Medulla oblongata (tissue), 1 donor: ENCODE data around the gene KRTAP6-3.

Experiments used
- DNase-seq: peaks from one replicate; pipeline ENCODE4 v3.0.0-alpha.2; 2015; ENCODE audit errors: extremely low spot score

Gene KRTAP6-3, protein sequence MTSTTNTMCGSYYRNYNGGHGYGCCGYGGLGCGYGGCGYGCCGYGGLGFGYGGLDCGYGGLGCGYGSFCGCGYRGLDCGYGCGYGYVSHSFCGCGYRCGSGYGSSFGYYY

DNA sequence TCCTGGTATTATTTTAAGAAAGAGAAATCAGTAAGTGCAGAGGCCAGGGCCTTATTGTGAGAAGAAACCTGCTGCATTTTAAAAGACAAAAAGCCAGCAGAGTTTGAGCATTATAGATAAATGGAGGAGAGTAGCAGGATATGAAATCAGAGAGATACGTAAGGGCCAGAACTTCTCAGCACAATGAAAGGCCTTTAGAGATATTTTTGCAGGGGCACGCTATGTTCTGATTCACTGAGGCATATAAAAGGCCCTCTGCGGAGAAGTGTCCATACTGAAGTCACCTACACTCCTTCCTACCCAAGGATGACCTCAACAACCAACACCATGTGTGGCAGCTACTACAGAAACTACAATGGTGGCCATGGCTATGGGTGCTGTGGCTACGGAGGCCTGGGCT lies at the start of gene KRTAP6-3:
Gene KRTAP6-3 (plus strand): TSS at position 301 of the 400 bp plus-strand sequence. CDS start 6 bp downstream, at position 307.
- DNase-seq: no peak

DNA sequence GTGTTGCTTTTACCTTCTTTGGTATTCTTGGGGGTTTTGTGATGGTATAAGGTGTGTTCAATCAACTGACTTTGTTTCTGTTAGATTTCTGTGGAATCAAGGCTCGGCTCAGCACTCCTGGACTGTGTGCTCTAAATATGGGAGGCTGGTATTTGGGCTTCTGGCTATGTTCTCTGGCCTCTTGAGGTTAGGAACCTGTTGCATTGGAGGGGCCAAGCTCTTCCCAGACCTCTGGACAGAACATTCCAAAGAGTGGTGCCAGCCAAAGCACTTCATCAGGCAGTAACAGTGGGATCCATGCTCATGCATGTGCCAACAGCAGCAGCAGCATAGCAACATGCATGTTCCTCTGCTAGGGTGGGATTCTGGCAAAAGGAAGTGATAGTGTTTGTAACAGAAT lies 39.5 kb upstream of the KRTAP6-3 start:
- DNase-seq: no peak

DNA sequence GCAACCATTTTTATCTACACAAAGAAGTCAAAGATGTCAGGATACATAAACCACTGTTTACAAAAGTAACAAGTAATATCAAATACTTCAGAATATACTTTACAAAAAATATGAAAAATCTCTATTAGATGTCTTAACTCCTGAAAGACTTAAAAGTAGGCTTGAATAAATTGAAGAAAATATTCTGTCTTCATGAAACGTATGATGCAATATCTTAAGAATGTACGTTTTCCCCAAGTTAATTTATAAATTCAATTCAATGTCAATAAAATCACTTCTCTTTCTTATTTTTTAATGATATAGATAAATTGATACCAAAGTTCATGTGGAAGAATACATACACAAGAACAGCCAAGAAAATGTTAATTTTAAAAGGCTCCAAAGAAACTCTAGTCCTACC lies 37.1 kb upstream of the KRTAP6-3 start:
- no peak for DNase-seq

DNA sequence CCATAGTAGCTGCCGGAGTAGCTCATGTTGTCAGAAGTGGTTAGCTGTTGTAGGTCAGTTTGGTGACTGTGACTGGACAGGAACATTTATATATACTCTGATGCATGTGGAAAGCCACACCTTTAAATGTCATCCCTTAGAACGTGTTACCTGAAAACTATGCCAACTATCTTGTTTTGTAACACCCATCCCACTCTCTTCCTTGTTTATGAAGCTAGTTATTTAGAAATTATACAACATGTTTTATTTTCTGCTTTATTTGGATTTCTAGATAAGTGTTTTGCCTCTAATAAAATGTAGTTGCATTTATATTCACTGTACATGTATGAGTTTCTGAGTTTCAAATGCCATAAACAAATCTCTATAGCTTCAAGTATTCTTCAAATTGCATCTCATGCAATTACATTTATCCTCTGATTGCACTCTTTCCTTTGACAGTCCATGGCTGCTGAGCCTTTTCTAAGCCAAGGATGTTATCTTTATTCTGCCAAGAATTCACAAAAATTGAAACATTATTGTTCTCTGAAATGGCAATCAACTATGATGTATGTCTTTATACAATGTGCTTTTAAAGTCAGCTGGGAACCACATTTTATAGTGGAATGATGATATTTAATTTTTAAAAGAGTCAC lies 30.9 kb upstream of the KRTAP6-3 start, which contains the start of gene KRTAP19-7:
Gene KRTAP19-7 (minus strand): TSS at position 51 of the 632 bp plus-strand sequence. CDS start 25 bp downstream, at position 26.
- DNase-seq: no peak

DNA sequence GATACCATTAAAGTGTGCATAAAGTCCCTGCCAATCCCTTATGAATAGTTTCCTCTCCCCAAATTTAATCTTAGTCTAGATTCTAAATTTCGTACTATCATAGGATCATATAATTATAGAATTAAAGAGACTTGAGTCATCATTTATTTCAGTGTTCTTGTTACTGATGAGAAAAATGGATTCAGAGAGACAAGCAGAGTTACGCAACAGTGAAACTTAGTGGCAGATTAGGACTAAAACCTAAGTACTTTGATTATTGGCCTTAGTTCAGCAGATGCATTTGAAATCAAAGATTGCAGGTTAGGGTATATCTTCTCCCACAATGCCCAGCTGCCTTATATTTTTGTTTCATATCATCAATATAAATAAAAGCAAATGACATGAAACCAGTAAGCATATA lies 30.3 kb upstream of the KRTAP6-3 start:
- DNase-seq: no peak

DNA sequence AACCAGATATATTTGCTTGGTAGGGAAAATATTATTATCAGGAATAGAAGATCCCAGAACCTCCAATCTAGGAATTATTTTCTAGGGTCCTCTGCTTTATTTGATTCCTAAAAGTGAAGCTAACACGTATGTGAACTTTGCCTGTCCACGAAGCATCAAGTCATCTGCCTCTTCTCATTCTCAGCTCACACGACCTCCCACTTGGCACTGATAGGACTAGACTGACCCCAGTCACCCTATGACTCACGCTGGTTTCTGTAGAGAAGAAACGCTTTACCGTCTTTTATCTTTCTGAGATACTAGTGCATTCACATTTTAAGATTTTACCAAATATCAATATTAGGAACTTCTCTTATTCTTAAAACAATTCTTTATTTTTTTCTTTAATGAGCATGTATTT lies 29.2 kb upstream of the KRTAP6-3 start:
- DNase-seq: no peak

DNA sequence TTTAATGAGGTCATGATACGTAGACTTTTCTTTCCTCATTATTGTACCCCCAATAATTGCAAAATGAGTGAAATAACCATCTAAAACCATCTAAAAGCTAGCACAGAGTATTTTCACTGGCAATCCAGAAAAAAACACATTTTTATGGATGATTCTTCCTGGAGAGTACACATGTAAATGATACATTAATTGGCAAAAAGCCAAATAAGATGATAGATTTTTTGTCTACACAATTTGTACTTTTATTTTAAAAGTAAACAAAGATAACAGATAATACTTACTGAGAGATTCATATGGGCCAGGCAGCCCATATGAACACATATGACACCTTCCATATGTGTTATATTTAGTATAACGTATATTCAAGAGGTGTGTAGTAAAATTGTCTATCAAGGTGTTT lies 28.6 kb upstream of the KRTAP6-3 start:
- no peak for DNase-seq

DNA sequence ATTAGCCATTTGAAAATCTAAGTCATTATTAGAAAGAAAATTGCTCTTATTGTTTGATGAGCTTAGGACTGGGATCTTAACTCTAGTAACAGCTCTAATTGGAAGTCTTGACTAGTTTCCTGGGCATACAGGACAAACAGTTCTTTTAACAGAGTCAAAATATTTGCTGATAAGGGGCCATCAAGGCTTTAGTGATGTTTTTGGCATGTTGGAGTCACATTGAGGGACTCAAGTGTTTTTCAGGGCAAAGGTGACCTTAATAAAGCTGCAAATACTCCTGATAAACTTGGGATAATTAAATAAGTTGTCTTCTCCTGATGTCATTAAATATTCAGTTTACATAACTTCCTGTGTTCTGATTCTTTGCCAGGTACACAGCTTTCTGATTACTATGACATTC lies 24.6 kb upstream of the KRTAP6-3 start:
- no peak for DNase-seq

DNA sequence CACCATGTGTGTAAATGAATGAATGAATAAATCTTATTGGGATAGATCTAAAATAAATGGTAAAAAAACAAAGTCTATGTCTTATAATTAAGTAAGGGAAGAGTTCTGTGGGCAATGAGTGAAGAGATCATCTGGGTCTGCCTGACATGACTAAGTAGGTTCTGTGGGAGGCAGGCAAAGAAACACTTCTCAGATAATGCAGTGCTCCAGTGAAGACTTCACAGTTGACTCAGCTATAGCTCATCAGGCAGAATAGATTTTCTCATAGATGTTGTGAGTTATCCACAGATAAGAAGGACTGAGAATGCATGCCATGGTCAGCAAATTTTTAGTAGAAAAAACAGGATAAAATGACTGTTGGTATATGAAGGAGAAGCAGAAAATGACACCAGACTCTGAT lies 14.5 kb upstream of the KRTAP6-3 start:
- DNase-seq: no peak

DNA sequence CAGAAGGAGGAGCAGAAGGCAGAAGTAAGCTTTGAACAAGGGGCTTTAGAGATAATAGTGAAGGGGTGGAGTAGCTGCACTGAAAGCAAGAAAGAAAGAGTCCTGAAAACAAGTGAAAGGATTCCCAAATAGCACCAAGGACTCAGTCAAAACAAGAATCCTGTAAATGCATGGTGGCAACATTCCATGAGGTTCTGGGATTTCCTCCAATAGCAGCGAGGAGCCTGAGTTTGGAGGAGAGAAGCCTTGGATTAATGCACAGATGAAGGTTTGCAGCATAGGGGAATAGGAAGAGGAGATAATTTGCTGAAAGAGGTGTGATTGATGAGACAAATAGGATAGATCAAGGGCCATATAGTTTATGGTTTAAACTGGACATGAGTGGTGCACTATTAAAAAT lies 12.9 kb upstream of the KRTAP6-3 start:
- no peak for DNase-seq

DNA sequence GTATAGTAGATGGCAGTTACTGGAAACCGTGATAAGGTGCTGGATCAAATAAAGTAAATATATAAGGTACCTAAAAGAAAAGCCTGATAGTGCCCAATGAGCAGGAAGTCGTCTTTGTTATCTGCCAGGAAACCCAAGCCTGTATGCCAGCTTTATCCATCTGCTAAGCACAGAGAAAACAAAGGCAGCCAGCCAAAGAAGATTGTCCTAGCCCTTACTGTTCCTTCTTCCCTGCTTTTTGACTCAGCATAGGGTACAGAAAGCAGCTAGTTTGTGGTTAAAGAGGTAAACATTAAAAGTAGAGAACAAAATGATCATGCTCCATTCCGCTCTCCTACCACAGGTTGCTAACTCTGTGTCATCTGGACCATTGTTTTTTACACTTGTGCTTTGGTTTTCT lies 12.1 kb upstream of the KRTAP6-3 start:
- DNase-seq: no peak

DNA sequence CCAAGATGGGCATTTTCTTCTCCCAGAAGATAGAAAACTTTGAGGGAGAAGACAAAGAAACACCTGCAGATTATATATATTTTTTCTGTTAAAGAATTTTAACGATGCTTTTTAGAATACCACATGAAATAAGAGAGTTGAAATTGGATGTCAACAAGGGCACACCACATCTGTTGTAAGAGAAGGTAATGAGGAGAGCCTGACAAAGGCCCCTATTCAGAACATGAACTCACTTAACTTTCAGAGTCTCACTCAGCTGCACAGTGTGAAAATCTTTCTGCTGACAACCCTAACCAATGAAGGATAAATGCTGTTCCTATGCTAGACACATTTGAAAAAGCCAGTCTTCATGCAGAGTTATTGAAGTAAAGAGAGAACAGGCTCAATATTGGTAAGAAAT lies 9.4 kb upstream of the KRTAP6-3 start:
- DNase-seq: no peak

DNA sequence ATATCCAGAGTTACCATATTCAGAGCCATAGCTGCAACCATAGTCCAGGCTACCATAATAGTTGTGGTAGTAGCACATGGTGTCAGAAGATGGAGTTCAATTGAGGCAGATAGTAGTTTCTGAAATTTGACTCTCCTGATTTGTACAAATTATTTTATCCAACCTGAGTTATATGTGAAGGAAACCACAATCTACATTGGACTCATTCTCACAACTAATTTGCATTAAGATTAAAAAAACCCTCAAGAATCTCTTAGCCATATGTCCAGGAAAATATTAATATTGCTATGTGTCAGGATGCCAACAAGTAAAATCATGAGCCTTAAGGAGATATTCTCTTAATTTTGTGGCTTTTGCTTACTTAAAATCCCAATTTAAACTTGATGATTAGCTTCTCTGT lies 1.9 kb upstream of the KRTAP6-3 start, which contains the start of gene KRTAP22-2:
Gene KRTAP22-2 (minus strand): TSS at position 101 of the 400 bp plus-strand sequence.
- no peak for DNase-seq

DNA sequence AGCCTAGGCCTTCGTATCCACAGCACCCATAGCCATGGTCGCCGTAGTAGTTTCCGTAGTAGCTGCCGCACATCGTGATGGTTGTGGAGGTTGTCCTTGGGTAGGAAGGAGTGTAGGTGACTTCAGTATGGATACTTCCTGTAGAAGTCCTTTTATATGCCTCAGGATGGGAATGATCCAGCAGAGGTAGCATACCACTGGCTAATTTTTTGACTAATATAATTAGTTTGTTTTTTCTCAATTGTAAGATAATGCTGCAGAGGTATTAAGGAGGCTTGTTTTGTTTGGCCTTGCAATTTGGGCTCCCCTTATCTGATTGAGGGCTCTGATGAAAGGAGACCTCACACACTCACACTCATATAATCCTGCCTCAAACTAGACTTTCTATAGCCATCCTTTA lies 6.6 kb downstream of the KRTAP6-3 start, which contains the start of gene KRTAP6-2:
Gene KRTAP6-2 (minus strand): TSS at position 101 of the 400 bp plus-strand sequence. CDS start 28 bp downstream, at position 73.
- DNase-seq: no peak

DNA sequence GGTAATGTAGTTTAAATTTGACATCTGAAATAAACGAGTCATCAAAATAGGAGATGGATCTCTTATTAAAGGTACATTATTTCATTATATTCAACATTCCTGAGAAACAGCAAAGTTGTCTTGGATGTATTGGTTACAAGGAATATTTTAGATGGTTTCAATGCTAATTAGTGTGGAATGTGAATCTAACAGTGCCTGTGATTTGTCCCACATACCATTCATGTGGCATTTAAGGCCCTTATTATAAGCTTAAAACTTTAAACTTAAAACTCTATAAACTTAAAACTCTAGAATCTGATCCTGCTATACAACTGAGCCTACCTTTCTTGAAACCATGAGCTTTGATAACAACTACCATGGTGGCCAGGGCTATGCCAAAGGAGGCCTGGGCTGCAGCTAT lies 8.5 kb downstream of the KRTAP6-3 start, which contains the start of gene KRTAP22-1:
Gene KRTAP22-1 (plus strand): TSS at position 301 of the 400 bp plus-strand sequence.
- no peak for DNase-seq

DNA sequence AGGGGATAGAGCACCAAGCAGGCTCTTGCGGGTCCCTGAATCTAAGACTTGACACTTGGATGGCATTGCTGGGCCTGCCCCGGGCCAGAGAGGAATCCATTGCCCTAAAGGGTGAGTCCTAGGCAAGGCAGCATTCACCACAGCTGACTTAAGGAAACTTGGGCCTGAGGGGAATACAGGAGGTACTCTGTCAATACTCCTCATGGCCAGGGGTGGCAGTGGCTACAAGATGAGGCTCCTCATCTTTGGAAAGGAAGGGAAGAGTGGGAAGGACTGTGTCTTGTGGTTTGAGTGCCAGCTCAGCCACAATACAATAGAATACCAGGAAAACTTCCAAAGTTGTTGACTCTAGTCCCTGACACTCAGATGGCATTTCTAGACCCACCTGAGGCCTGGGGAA lies 13.7 kb downstream of the KRTAP6-3 start:
- no peak for DNase-seq

DNA sequence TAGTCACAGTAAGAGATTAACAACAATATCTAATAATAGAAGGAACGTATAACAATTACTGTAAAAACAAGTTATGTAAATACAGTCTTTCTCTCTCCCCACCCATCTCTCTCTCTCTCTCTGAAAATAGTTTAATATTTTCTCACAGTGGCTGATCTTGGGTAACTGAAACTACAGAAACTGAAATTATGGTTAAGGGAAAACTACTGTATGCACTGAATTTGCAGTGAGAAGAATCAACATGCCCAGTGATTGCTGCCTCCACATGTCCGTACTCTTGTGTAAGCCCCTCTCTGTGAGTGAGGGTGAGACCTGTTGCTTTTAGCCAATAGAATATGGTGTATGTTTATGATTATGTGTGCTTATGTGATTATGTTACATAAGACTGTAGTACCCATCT lies 19.9 kb downstream of the KRTAP6-3 start:
- DNase-seq: no peak

DNA sequence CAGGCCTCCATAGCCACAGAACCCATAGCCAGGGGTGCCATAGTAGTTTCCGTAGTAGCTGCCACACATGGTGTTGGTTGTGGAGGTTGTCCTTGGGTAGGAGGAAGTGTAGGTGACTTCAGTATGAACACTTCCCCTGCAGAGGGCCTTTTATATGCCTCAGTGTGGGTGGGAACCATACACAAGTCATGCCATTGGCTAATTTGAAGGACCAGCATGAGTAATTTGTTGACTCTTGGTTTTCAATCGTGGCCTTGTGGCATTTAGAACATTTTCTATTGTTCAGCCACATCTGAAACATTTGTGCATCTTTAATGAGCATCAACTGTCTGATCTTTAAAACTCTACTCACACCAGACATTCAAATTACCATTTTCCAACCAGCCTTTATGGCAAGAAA lies 21.6 kb downstream of the KRTAP6-3 start, which contains the start of gene KRTAP6-1:
Gene KRTAP6-1 (minus strand): TSS at position 95 of the 400 bp plus-strand sequence. CDS start 26 bp downstream, at position 69.
- no peak for DNase-seq

DNA sequence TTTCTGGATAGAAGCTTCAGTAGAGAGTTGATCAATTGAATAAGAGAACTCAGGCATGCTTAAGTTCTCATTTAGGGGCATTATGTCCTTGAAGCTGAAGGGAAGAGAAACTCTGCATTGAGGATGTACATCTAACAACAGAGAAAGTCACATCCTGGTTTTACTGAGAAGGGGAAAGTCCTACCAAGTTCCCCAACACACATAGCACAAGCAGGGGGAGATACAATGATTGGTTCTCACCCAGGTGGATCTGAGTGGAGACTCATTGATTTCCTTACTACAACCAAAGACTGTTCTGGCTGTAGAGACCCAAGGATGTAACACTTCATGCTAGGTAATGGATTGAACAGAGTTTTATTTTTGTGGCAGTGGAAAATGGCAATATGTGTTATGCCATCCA lies 23.0 kb downstream of the KRTAP6-3 start:
- DNase-seq: no peak

DNA sequence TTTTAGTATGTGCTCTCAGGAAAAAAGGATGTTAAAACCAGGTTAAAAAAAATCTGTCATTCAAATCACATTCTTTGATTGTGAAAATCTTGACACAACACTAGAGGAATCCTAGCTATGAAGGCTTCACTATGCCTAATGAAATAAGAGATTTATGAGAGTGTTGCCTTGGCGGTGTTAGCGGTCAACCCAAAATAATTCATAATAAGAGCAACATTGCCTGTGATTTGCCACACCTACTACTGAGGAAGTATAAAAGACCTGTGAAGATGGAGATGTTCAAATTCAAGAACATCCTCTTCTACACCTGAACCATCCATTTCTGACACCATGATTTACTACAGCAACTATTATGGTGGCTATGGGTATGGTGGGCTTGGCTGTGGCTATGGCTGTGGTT lies 23.9 kb downstream of the KRTAP6-3 start, which contains the start of gene KRTAP20-1:
Gene KRTAP20-1 (plus strand): TSS at position 301 of the 400 bp plus-strand sequence. CDS start 30 bp downstream, at position 331.
- no peak for DNase-seq

DNA sequence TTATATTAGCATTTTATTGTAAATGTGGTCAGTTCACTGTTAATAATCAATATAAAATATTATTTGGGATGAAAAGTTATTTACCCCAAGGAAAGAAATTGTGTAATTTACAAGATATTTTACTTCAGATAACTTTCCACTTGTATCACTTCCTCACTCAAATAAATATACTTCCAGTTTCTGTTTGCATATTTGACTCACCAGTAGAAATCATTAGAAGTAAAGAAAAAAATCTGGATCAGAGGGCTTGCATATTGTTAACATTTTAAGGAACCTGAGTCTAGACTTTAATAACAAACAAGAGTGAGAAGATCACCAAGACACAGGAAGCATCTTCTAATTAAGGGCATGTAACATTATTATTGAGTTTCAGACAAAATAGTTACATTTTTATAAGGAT lies 27.8 kb downstream of the KRTAP6-3 start:
- no peak for DNase-seq

DNA sequence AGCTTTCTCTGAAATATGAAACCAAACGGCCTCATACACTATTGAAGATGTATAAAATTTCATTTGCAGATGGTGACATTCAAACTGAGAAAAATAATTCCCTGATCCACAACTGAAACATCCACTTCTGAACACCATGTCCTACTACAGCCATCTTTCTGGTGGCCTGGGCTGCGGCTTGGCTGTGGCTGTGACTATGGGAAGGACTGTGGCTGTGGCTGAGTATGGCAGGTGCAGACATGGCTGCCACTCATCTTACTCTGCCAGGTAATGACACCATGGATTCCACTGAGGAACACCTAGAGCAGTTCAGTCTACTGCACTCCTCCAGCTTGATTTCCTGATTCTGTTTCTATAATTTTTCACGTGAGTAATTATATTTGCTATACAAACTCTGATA lies 28.3 kb downstream of the KRTAP6-3 start, which contains the start of gene KRTAP20-4:
Gene KRTAP20-4 (plus strand): TSS at position 106 of the 400 bp plus-strand sequence.
- DNase-seq: no peak

DNA sequence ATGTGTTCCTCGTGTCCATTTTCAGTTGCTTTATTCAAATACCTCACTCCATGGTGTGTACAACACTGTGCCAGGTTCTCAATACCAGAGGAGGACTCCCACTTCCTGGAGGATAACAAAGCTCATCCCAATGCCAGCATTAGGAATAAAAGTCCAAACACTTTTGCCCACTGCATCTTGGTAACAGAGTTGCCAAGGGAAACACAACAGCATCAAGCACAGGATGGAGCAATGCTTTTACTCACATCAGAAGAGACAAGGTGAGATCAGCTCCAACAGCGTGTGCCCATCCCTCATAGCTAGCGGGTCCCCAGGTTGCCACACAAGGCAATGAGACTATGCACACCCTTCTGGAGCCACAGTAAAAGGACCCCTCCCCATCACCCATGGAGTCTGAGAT lies 31.1 kb downstream of the KRTAP6-3 start:
- DNase-seq: no peak
